H9 (cell line): ENCODE measurements around the gene HDAC1. TPM values are rescaled to one million over a fixed set of nuclear protein-coding genes. Genes with fewer than 3 reads are reported as not detected.

Experiments used
- DNase-seq: peaks from one replicate; pipeline ENCODE4 v3.0.0-alpha.2; 2017
- H2AFZ ChIP-seq: one replicate; pipeline ENCODE4 v1.6.1; 2013; ENCODE audit warnings: mild to moderate bottlenecking, low read length, control low read depth, moderate library complexity
- H2AK5ac ChIP-seq: 2 replicates; pipeline ENCODE4 v1.6.1; 2013; ENCODE audit warnings: low read length, control low read depth, mixed read lengths; ENCODE audit not compliant: insufficient read length
- H2BK120ac ChIP-seq: one replicate; pipeline ENCODE4 v1.6.1; 2013; ENCODE audit warnings: low read depth, mild to moderate bottlenecking, low read length, control low read depth, inconsistent platforms; ENCODE audit not compliant: poor library complexity, severe bottlenecking
- H2BK12ac ChIP-seq: 2 replicates; pipeline ENCODE4 v1.6.1; 2013; ENCODE audit warnings: low read length, control low read depth, mixed read lengths, low read depth; ENCODE audit not compliant: insufficient read length
- H2BK15ac ChIP-seq: 2 replicates; pipeline ENCODE4 v1.6.1; 2013; ENCODE audit warnings: low read depth, low read length, control low read depth
- H2BK20ac ChIP-seq: one replicate; pipeline ENCODE4 v1.6.1; 2013; ENCODE audit warnings: low read depth, mild to moderate bottlenecking, low read length, control low read depth, inconsistent platforms; ENCODE audit not compliant: poor library complexity, severe bottlenecking
- H2BK5ac ChIP-seq: 2 replicates; pipeline ENCODE4 v1.6.1; 2013; ENCODE audit warnings: low read length, control low read depth, mixed read lengths; ENCODE audit not compliant: insufficient read length
- H3K14ac ChIP-seq: 2 replicates; pipeline ENCODE4 v1.6.1; 2013; ENCODE audit warnings: low read length, control low read depth; ENCODE audit not compliant: insufficient read depth
- H3K18ac ChIP-seq: 2 replicates; pipeline ENCODE4 v1.6.1; 2013; ENCODE audit warnings: low read depth, mild to moderate bottlenecking, mixed read lengths, low read length, control low read depth; ENCODE audit not compliant: insufficient read length
- H3K23ac ChIP-seq: 2 replicates; pipeline ENCODE4 v1.6.1; 2013; ENCODE audit warnings: low read length, control low read depth, mixed read lengths, low read depth; ENCODE audit not compliant: insufficient read length
- H3K23me2 ChIP-seq: 2 replicates; pipeline ENCODE4 v1.6.1; 2013; ENCODE audit warnings: low read depth, mild to moderate bottlenecking, mixed read lengths, low read length, control low read depth; ENCODE audit not compliant: insufficient read length, poor library complexity, severe bottlenecking
- H3K27ac ChIP-seq: 2 replicates; pipeline ENCODE4 v1.5.1; 2013; ENCODE audit warnings: low read length, control low read depth, mixed read lengths, low read depth; ENCODE audit not compliant: insufficient read length
- H3K27me3 ChIP-seq: 2 replicates; pipeline ENCODE4 v1.6.1; 2013; ENCODE audit warnings: low read length, control low read depth, inconsistent platforms; ENCODE audit not compliant: insufficient read depth
- H3K4ac ChIP-seq: 2 replicates; pipeline ENCODE4 v1.6.1; 2013; ENCODE audit warnings: low read depth, mild to moderate bottlenecking, control low read depth, inconsistent platforms, low read length, moderate library complexity
- H3K4me1 ChIP-seq: 2 replicates; pipeline ENCODE4 v1.6.1; 2013; ENCODE audit warnings: low read length, control low read depth, inconsistent platforms; ENCODE audit not compliant: insufficient read depth
- H3K4me2 ChIP-seq: 2 replicates; pipeline ENCODE4 v1.6.1; 2013; ENCODE audit warnings: low read length, control low read depth, mixed read lengths; ENCODE audit not compliant: insufficient read length, insufficient read depth
- H3K56ac ChIP-seq: 2 replicates; pipeline ENCODE4 v1.6.1; 2013; ENCODE audit warnings: low read depth, mild to moderate bottlenecking, mixed read lengths, low read length, control low read depth; ENCODE audit not compliant: insufficient read length
- H3K79me1 ChIP-seq: 2 replicates; pipeline ENCODE4 v1.6.1; 2013; ENCODE audit warnings: low read depth, mild to moderate bottlenecking, moderate library complexity, low read length, control low read depth, inconsistent platforms; ENCODE audit not compliant: insufficient read depth, poor library complexity, severe bottlenecking
- H3K79me2 ChIP-seq: 2 replicates; pipeline ENCODE4 v1.6.1; 2013; ENCODE audit warnings: low read length, control low read depth, inconsistent platforms; ENCODE audit not compliant: insufficient read depth
- H3K9ac ChIP-seq: 2 replicates; pipeline ENCODE4 v1.6.1; 2013; ENCODE audit warnings: low read length, control low read depth, mixed read lengths; ENCODE audit not compliant: insufficient read length; ENCODE audit errors: extremely low read depth
- H3K9me3 ChIP-seq: one replicate; pipeline ENCODE4 v1.6.1; 2013; ENCODE audit warnings: low read depth, low read length, inconsistent platforms; ENCODE audit not compliant: control insufficient read depth
- H3T11ph ChIP-seq: one replicate; pipeline ENCODE4 v1.6.1; 2013; ENCODE audit warnings: mild to moderate bottlenecking, low read length, control low read depth, inconsistent platforms
- H4K20me1 ChIP-seq: one replicate; pipeline ENCODE4 v1.6.1; 2013; ENCODE audit not compliant: control insufficient read depth, insufficient read length, insufficient read depth
- H4K5ac ChIP-seq: 2 replicates; pipeline ENCODE4 v1.6.1; 2013; ENCODE audit warnings: low read depth, mild to moderate bottlenecking, mixed read lengths, low read length, control low read depth; ENCODE audit not compliant: insufficient read length
- H4K8ac ChIP-seq: replicated peaks from 2 replicates; pipeline ENCODE4 v1.6.1; 2013; ENCODE audit warnings: low read length, control low read depth, mixed read lengths, low read depth; ENCODE audit not compliant: insufficient read length
- H4K91ac ChIP-seq: 2 replicates; pipeline ENCODE4 v1.6.1; 2013; ENCODE audit warnings: low read depth, mild to moderate bottlenecking, moderate library complexity, mixed read lengths, low read length, control low read depth; ENCODE audit not compliant: insufficient read length
- H3K27ac Mint-ChIP-seq, 3 experiments: 2 replicates in 2 of 3; 3 replicates in 1 of 3; pipeline ENCODE4 v1.8.0; 2020 to 2021; ENCODE audit warnings: mixed read lengths in 3 of 3, mild to moderate bottlenecking in 1 of 3, moderate library complexity in 1 of 3
- H3K27me3 Mint-ChIP-seq: 2 replicates; pipeline ENCODE4 v1.8.0; 2021; ENCODE audit warnings: low read depth, mild to moderate bottlenecking, moderate library complexity, mixed read lengths
- H3K36me3 Mint-ChIP-seq, 3 experiments: 2 replicates in 2 of 3; 3 replicates in 1 of 3; pipeline ENCODE4 v1.8.0; 2020 to 2021; ENCODE audit warnings: low read depth in 3 of 3, mixed read lengths in 3 of 3; ENCODE audit not compliant: insufficient read depth in 1 of 3
- H3K4me1 Mint-ChIP-seq, 2 experiments: 2 replicates each; pipeline ENCODE4 v1.8.0; 2020; ENCODE audit warnings: mixed read lengths in 2 of 2
- H3K4me3 Mint-ChIP-seq, 2 experiments: 2 replicates in 1 of 2; 3 replicates in 1 of 2; pipeline ENCODE4 v1.8.0; 2020 to 2021; ENCODE audit warnings: mild to moderate bottlenecking in 2 of 2, mixed read lengths in 2 of 2, moderate library complexity in 1 of 2
- H3K9me3 Mint-ChIP-seq, 2 experiments: 2 replicates in 1 of 2; 3 replicates in 1 of 2; pipeline ENCODE4 v1.8.0; 2020; ENCODE audit warnings: mild to moderate bottlenecking in 2 of 2, mixed read lengths in 2 of 2, moderate library complexity in 1 of 2
- CTCF ChIP-seq: fragments of 200-600 bp; sonication (generic); conservative IDR thresholded peaks from 3 replicates; pipeline ENCODE4 v1.8.0; 2021; ENCODE audit warnings: antibody characterized with exemption, mild to moderate bottlenecking
- WGBS: extraction: QIAGEN DNeasy Blood & Tissue Kit; methylation state at CpG from one replicate; pipeline ENCODE4 v1.1.7; 2013; ENCODE audit warnings: missing lambda C conversion rate, low lambda C conversion rate, mixed read lengths; ENCODE audit not compliant: insufficient read length; ENCODE audit errors: extremely low coverage; 5-methylcytosine and 5-hydroxymethylcytosine counted together
- total RNA-seq: library from RNA; stranded (reverse); gene quantifications from 2 replicates; pipeline ENCODE4 v1.2.1, GENCODE V29; 2021

The HDAC1 gene
- total RNA-seq, 1 experiment from 2014 or later = 162 TPM

- no peak overlapping the region; a peak in 1 of 7 replicates for H3K27ac Mint-ChIP-seq
- Histone ChIP-seq H4K91ac (no peak overlapping the region), H2BK15ac (no peak overlapping the region), H3K9ac (no peak overlapping the region), H3K23ac (no peak overlapping the region), H3K4me2 (peak overlapping the region; percentile 36), H3K79me2 (peaks cover 6% of the 10 kb centered on the region; the same call in 1 of the 2 replicates), H2BK20ac (no peak overlapping the region), H4K8ac (no peak overlapping the region), H3K14ac (no peak overlapping the region; the same call in 1 of the 2 replicates), H3K79me1 (no peaks in the 10 kb centered on the region), H4K20me1 (no peaks in the 10 kb centered on the region), H3K56ac (no peak overlapping the region), H3K23me2 (peaks cover 11% of the 10 kb centered on the region), H3K9me3 (no peaks in the 10 kb centered on the region), H3K27me3 (peaks cover 2% of the 10 kb centered on the region; the same call in 1 of the 2 replicates), H2BK120ac (no peak overlapping the region), H3T11ph (no peak overlapping the region), H4K5ac (no peak overlapping the region), H3K4ac (no peak overlapping the region), H2BK12ac (no peak overlapping the region), H2AFZ (no peak overlapping the region), H2AK5ac (no peak overlapping the region), H3K4me1 (peaks cover 3% of the 10 kb centered on the region; the same call in 1 of the 2 replicates), H2BK5ac (no peak overlapping the region), H3K27ac (no peak overlapping the region), H3K18ac (no peak overlapping the region)
- H3K27me3 Mint-ChIP-seq = peaks cover 36% of the 10 kb centered on the region
- H3K36me3 Mint-ChIP-seq = peaks cover 19 to 36% (median 33%) of the 10 kb centered on the region in 3 experiments
- H3K4me3 Mint-ChIP-seq = peak overlapping the region; percentile 57 to 76
- H3K4me1 Mint-ChIP-seq = peaks cover 43 to 54% of the 10 kb centered on the region in 2 experiments
- H3K9me3 Mint-ChIP-seq = no peaks in the 10 kb centered on the region; a peak in 1 of 5 replicates
- DNase-seq = no peak
- WGBS = no CpG with 5 or more reads among the region's 15 CpGs
- TF ChIP-seq CTCF = no peak
Observed at GRCh38 chr1:32336591-32336932, 44.7 kb downstream of the HDAC1 start.
